ENCODE results near the gene GSAP.
"Not testable (repeated sequence)": the region's sequence is repeated elsewhere in the genome, so short reads cannot be mapped to it uniquely, and the experiment has no call there.

GSAP gene

GRCh38 chr7:77383333-77383740 lies 32.8 kb downstream of the GSAP start:
- DNase-seq: no peak
- intact Hi-C loops (cut with DNase I): no loop called here

DNA sequence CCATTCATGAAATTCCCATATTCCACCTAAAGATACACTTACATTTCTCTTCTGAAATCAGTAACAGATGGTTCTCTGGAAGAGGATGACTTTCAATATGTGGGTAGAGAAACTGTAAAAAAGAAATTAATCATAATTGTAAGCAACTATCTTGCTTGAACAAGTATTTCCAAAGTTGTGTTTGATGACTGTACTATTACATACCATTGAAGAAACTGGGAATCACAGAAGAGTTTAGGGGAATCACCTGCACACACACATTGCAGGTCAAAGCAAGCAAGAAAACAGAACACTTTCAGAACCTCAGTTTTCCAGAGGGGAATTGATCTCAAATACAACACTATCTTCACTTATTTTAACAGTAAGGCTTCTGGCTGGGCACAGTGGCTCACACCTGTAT lies 33.6 kb downstream of the GSAP start:
- DNase-seq: no peak
- intact Hi-C loops (cut with DNase I): no loop called here

- intact Hi-C loops (cut with DNase I): no loop called here
- DNase-seq: no peak
Measured at GRCh38 chr7:77378584-77378983, 37.6 kb downstream of the GSAP start.

DNA sequence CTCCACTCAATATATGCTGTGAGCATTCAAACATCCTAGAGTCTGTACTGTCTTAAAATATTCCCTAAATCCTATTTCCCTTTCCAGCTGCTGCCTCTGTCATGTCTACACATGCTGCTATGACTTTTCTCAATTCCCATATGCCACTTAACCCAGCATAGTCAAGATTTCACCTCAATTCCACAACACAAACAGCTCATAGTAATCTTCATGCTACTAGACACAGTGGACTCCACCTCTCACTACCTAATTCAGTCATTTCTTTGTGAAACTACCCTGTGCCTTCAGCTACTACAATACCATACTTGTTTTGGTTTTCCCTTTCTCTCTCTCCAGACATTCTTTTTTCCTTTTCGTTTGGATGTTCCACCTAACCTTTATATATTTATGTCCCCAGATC lies 45.5 kb downstream of the GSAP start:
- intact Hi-C loops (cut with DNase I): no loop called here
- DNase-seq: no peak

DNA sequence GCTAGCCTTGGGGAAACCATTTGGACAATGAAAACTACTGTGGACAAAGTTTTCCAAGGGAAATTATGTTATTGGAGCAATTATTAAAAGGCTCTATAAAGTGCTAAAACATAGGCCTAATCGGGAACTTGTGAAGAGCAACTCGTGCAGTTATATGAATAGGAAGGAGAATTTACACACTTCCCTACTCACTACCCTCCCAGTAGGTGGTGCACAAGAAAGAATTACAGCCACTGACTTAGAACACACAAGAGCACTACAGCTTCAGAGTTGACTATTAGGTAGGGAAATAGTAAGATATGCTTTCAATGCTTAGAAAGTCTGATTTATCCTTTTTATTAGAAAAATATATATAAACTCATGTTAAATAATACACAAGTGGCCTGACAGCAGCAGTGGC lies 47.2 kb downstream of the GSAP start:
- intact Hi-C loops (cut with DNase I): no loop called here
- no peak for DNase-seq

- intact Hi-C loops (cut with DNase I): no loop called here
- no peak for DNase-seq
Measured at GRCh38 chr7:77367976-77368375, 48.2 kb downstream of the GSAP start.

DNA sequence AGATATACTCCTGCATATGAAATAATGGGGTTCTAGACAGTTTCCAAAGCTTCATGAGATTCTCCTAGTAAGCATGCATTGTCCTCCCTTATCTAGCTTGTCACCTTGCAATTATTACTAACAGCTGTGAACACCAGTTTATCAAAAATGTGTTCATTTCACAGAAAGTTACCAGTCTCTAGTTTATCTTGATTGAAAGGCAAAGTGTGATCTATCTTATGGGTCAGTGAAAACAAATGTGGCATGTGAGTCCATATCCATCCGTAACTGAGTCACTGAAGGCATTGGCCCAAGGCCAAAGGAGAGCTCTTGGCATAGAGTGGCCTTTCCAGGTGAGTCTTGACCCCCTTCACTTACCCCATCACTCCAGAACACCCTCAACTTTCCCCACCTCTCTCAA lies 53.2 kb downstream of the GSAP start:
- intact Hi-C loops (cut with DNase I): no loop called here
- no peak for DNase-seq

GRCh38 chr7:77360969-77361368 lies 55.2 kb downstream of the GSAP start:
- intact Hi-C loops (cut with DNase I): no loop called here
- no peak for DNase-seq

DNA sequence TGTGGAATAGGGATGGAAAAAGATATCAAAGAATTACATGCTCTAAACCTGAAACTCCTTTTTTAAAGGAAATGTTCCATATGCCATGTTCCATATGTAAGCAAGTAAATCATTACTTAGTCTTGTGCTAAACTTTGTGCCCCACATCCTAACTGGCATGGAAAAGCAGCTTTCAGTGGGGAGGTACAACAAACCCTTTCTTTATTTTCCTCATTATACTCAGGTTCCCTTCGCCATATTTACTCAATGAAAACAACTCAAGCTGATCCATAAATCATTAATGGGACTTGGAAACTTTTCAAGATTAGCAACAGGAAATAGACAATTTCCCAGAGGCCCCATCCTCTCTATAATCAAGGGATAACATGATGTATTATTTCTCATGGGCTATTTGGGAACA lies 56.0 kb downstream of the GSAP start:
- intact Hi-C loops (cut with DNase I): no loop called here

DNA sequence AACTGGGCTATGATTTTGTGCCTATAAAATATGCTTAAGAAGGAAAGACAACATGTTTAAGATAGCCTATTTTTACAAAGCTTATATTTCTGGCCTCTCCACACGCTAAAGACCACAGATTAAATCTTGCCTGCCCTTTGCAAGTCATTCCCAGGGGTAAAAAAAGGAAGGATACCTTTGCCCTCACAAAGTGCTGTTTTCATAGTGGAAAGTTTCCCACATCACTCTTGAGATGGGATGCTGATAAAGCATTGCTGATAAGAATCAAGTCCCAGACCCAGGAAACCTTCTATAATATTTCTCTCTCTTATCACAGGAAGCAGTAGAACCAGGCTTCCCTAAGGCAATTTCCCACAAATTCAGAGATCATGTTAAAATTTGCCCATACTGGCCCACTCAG lies 56.5 kb downstream of the GSAP start:
- intact Hi-C loops (cut with DNase I): no loop called here

More for the DNA sequence above, 56.0 kb downstream of the GSAP start:
- DNase-seq: no peak

DNA sequence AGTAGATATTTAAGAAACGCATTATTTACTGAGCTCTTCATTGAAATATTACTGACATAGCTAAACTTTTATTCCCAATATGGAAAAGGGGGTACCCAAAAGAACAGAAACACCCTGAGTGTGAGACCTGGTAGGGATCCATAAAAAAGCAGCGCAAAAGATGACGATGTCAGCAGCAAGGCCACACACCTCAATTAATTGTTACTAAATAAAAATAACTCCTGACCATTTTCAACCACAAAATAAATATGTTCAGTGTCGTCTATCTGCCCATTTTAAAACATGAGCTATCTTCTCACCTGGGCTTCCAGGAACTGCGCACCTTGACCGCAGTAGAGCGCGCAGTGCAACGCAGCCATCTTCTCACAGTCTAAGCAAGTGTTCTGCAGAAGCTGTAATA lies 61.2 kb downstream of the GSAP start:
- intact Hi-C loops (cut with DNase I): no loop called here
- DNase-seq: no peak

More for the DNA sequence above, 56.5 kb downstream of the GSAP start:
- DNase-seq: no peak

- DNase-seq: no peak
- intact Hi-C loops (cut with DNase I): no loop called here
Measured at GRCh38 chr7:77354484-77354883, 61.7 kb downstream of the GSAP start.

DNA sequence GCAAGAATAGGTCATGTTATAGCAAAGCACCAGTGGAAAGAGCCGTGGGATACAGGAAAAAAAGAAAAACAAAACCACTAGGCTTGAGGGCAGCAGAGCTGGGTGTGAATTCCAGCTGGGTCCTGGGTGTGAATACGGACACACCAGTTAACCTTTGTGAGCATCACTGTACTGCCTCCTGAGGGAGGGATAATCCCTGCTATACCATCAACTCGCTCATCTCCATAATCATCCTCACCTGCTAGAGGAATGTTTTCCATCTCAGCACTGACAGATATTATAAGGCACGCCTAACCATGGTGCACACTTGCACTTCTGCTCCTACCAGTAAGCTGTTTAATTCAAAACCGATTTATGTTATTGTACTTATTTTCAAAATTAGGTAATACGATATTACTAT lies 62.2 kb downstream of the GSAP start:
- intact Hi-C loops (cut with DNase I): no loop called here
- DNase-seq: no peak

DNA sequence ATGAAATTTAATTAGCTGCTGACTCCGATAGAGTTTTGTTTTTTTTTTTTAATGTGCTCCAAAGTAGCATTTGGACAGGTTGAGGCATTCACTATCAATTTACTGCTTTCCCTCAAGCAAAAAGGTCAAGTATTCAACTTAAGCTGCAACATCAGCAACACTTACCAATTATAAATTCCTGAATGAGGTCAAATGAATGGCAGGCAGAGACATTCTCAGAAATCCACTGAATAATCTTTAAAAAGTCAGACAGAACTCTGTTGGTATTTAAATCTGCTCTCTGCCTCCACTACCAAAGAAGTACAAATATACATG lies 62.8 kb downstream of the GSAP start:
- intact Hi-C loops (cut with DNase I): no loop called here
- DNase-seq: no peak

GRCh38 chr7:77352665-77353406 lies 63.3 kb downstream of the GSAP start:
- intact Hi-C loops (cut with DNase I): no loop called here
- DNase-seq: no peak

GRCh38 chr7:77351539-77352004 lies 64.6 kb downstream of the GSAP start:
- intact Hi-C loops (cut with DNase I): no loop called here
- peak in 1 of 42 donors; percentile 3 for DNase-seq

GRCh38 chr7:77349141-77349540 lies 67.0 kb downstream of the GSAP start:
- intact Hi-C loops (cut with DNase I): no loop called here
- no peak for DNase-seq

DNA sequence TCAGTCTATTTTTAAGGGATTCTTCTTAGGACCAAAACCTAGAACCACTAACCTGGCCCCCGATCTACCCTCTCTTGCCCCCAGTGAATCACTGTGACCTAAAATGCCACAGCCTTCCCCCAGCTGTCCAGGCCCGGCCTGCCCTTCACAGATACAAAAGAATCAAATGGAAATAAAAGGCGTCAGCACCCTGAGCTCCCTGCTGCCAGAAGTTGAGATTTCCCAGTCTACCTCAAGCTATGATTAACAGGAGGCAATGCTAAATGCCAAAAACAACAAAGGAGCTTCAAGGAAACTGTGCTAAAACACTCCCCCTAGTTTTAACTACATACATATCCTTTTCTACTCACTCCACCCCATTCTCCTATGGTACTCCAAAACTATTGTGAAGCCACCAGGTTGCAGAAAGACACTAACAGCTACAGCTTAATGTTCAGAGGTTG lies 67.8 kb downstream of the GSAP start:
- DNase-seq: no peak
- intact Hi-C loops (cut with DNase I): no loop called here

- intact Hi-C loops (cut with DNase I): no loop called here
Measured at GRCh38 chr7:77346441-77346840, 69.7 kb downstream of the GSAP start.

GRCh38 chr7:77345426-77345825 lies 70.7 kb downstream of the GSAP start:
- DNase-seq; intact Hi-C loops (cut with DNase I): not testable (repeated sequence)

More at GRCh38 chr7:77346441-77346840, 69.7 kb downstream of the GSAP start:
- DNase-seq: no peak

DNA sequence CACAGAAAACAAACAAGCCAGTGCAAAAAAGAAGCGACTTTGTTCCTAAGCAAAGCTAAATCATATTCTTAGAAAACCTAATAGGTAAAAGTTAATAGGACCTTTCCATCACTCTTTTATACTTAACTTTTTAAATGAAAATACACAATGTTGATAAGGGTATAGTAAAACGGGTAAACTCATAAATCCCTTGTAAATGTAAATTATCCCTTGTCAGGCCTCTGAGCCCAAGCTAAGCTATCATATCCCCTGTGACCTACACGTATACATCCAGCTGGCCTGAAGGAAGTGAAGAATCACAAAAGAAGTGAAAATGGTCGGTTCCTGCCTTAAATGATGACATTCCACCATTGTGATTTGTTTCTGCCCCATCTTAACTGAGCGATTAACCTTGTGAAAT lies 76.4 kb downstream of the GSAP start:
- no peak for DNase-seq
- intact Hi-C loops (cut with DNase I): no loop called here

All from head of caudate nucleus (tissue), 42 donors.